IPS DF 6.9 (cell line): ENCODE measurements around the gene RYR3.

Source experiments
- DNase-seq: peaks from one replicate; pipeline ENCODE4 v3.0.0-alpha.2; 2013; ENCODE audit warnings: low read depth, low spot score
- H3K27ac ChIP-seq: one replicate; pipeline ENCODE4 v1.5.1; 2013; ENCODE audit warnings: low read length, control low read depth
- H3K27me3 ChIP-seq: 2 replicates; pipeline ENCODE4 v1.6.1; 2013; ENCODE audit warnings: mild to moderate bottlenecking, low read length; ENCODE audit not compliant: control insufficient read depth, insufficient read depth
- H3K36me3 ChIP-seq: 2 replicates; pipeline ENCODE4 v1.6.1; 2013; ENCODE audit warnings: low read length; ENCODE audit not compliant: control insufficient read depth, insufficient read depth
- H3K4me1 ChIP-seq: 2 replicates; pipeline ENCODE4 v1.6.1; 2013; ENCODE audit warnings: low read length; ENCODE audit not compliant: control insufficient read depth, insufficient read depth
- H3K4me3 ChIP-seq: 2 replicates; pipeline ENCODE4 v1.5.1; 2013; ENCODE audit warnings: mild to moderate bottlenecking, low read length
- H3K9me3 ChIP-seq: 2 replicates; pipeline ENCODE4 v1.6.1; 2013; ENCODE audit warnings: low read length, inconsistent platforms; ENCODE audit not compliant: control insufficient read depth, insufficient read depth
- WGBS: extraction: QIAGEN DNeasy Blood & Tissue Kit; methylation state at CpG from one replicate; pipeline ENCODE4 v1.1.7; 2013; ENCODE audit warnings: mixed read lengths, missing lambda C conversion rate; ENCODE audit not compliant: insufficient read length, insufficient coverage; 5-methylcytosine and 5-hydroxymethylcytosine counted together

The RYR3 gene

DNA sequence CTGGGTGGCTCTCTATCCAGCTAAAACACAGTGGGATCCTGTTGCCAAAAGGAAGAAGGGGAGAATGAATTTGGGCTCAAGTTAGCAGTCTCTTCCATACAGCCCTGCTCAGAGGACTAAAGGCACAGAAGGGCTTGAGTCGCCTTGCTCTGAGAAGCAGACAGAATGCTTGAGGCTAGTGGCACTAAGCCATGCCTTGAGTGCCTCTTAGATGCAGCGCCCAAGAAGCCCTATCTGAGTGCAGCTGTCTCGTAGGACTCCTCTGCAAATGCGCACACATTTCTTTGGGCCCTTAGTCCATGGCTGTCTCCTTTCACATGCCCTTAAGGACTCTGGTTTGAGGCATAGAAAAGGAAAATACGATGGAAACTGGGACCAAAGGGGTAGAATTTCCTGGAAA lies 446.2 kb downstream of the RYR3 start:
- H3K4me1 ChIP-seq = no peaks in the 10 kb centered on the region
- no CpG with 5 or more reads among the region's 5 CpGs for WGBS
- no peak for DNase-seq
- H3K4me3 ChIP-seq = no peak overlapping the region
- no peaks in the 10 kb centered on the region for H3K27me3 ChIP-seq
- no peaks in the 10 kb centered on the region for H3K36me3 ChIP-seq
- no peaks in the 10 kb centered on the region for H3K9me3 ChIP-seq
- no peak overlapping the region for H3K27ac ChIP-seq

DNA sequence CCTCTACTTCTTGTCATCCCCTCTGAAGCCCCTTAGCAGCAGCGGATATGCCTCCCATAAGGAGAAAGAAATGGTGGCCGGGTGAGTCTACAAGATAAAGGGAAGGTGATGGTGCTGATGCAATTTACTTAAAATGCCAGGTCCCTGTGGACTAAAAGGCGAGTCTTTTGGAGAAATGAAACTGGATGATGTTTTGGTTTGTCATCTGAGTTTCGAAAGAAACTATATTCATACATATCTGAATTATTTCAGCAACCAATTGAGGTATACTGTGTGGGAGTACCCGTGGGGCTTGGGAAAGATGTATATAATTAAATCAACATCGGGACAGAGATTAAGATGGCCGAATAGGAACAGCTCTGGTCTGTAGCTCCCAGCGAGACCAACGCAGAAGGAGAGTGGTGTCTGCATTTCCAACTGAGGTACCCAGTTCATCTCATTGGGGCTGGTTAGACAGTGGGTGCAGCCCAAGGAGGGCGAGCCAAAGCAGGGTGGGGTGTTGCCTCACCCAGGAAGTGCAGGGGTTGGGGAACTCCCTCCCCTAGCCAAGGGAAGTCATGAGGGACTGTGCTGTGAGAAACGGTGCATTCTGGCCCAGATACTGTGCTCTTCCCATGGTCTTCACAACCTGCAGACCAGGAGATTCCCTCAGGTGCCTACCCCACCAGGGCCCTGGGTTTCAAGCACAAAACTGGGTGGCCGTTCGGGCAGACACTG lies 446.9 kb downstream of the RYR3 start:
- no CpG with 5 or more reads among the region's 13 CpGs for WGBS
- Histone ChIP-seq H3K36me3 (no peaks in the 10 kb centered on the region), H3K9me3 (no peaks in the 10 kb centered on the region), H3K4me1 (no peaks in the 10 kb centered on the region), H3K27me3 (no peaks in the 10 kb centered on the region), H3K4me3 (no peak overlapping the region), H3K27ac (no peak overlapping the region)
- no peak for DNase-seq

DNA sequence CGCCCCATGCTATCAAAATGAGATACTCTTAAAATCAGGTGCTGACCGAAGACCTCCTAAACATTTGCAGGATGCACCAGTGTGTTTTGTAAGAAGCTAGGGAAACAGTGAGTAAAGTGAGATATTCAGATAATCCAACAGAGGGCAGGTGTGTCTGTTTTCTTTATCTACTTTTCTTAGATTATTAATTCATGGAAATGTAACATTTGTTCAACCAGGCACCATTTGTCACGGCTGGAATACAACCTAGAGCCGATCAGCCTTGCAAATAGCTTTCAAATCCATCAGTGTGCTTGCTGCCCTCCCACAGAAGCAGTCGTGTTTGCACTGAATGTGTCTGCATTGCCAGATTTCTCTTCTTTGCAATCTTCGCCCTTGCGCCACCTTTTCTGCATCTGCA lies 455.6 kb downstream of the RYR3 start:
- no peaks in the 10 kb centered on the region for H3K27me3 ChIP-seq
- no peaks in the 10 kb centered on the region for H3K4me1 ChIP-seq
- no peak overlapping the region for H3K27ac ChIP-seq
- H3K9me3 ChIP-seq = no peaks in the 10 kb centered on the region
- no peak for DNase-seq
- H3K4me3 ChIP-seq = no peak overlapping the region
- no CpG with 5 or more reads among the region's 7 CpGs for WGBS
- no peaks in the 10 kb centered on the region for H3K36me3 ChIP-seq

DNA sequence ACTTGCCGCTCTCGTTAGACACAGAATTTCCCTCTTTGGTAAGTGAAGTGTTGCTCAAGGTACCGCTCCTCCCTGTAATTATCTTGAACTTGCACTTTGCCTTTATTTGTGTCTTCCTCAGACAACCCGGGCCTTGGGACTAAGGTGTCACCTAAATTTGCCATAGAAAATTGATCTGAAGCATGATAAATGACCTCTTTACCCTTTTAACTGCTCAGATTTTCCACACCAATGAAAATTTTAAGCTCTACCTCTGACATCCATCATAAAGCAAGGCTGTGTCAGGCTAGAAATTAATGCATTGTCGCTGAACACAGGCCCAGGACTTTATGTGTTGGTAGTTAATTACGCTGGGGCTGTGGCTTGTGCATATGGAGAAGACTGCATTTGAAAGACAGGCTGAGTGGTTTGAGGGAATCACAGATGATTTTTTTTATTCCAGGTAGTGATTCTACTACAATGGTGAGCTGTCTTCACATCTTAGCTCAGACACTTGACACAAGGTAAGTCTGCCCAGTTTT lies 458.0 kb downstream of the RYR3 start:
- Histone ChIP-seq H3K27ac (no peak overlapping the region), H3K36me3 (no peaks in the 10 kb centered on the region), H3K9me3 (no peaks in the 10 kb centered on the region), H3K27me3 (no peaks in the 10 kb centered on the region; the same call in 1 of the 2 replicates), H3K4me1 (no peaks in the 10 kb centered on the region), H3K4me3 (no peak overlapping the region)
- no CpG with 5 or more reads among the region's 6 CpGs for WGBS
- no peak for DNase-seq

- H3K27me3 ChIP-seq = no peaks in the 10 kb centered on the region; the same call in 1 of the 2 replicates
- no CpG with 5 or more reads among the region's 3 CpGs for WGBS
- no peaks in the 10 kb centered on the region for H3K4me1 ChIP-seq
- no peaks in the 10 kb centered on the region for H3K9me3 ChIP-seq
- no peak overlapping the region for H3K27ac ChIP-seq
- no peaks in the 10 kb centered on the region for H3K36me3 ChIP-seq
- no peak for DNase-seq
- no peak overlapping the region for H3K4me3 ChIP-seq
Observed at GRCh38 chr15:33773969-33774368, 463.2 kb downstream of the RYR3 start.

GRCh38 chr15:33778852-33779251 lies 468.1 kb downstream of the RYR3 start:
- H3K27ac ChIP-seq = no peak overlapping the region
- H3K27me3 ChIP-seq = no peaks in the 10 kb centered on the region
- no peaks in the 10 kb centered on the region for H3K9me3 ChIP-seq
- H3K36me3 ChIP-seq = no peaks in the 10 kb centered on the region
- WGBS = no CpG with 5 or more reads among the region's 2 CpGs
- no peak overlapping the region for H3K4me3 ChIP-seq
- no peaks in the 10 kb centered on the region for H3K4me1 ChIP-seq
- no peak for DNase-seq

- no peaks in the 10 kb centered on the region for H3K4me1 ChIP-seq
- H3K9me3 ChIP-seq = no peaks in the 10 kb centered on the region
- no peak overlapping the region for H3K4me3 ChIP-seq
- H3K27ac ChIP-seq = no peak overlapping the region
- H3K36me3 ChIP-seq = no peaks in the 10 kb centered on the region
- no peaks in the 10 kb centered on the region for H3K27me3 ChIP-seq
- DNase-seq = no peak
- no CpG with 5 or more reads among the region's 5 CpGs for WGBS
Observed at GRCh38 chr15:33780011-33780768, 469.4 kb downstream of the RYR3 start.

DNA sequence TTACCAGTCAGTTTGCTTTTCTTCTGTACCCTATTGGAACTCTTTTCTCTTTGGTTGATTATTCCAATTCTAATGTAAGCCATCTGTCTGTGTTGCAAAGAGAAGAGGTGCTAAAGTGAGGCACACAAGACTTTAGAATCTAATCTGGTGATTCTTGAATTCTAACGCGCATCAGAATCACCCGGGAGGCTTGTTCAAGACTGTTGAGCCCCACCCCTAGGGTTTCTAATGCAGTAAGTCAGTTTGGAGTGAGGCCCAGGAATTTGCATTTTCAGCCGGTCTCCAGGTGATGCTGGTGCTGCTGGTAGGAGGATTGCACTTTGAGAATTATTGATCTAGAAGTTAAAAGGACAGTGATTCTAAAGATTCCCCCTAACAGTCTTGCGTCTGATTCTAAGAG lies 472.2 kb downstream of the RYR3 start:
- H3K27me3 ChIP-seq = no peaks in the 10 kb centered on the region
- DNase-seq = no peak
- H3K4me1 ChIP-seq = no peaks in the 10 kb centered on the region
- WGBS = no CpG with 5 or more reads among the region's 5 CpGs
- H3K27ac ChIP-seq = no peak overlapping the region
- H3K4me3 ChIP-seq = no peak overlapping the region
- H3K36me3 ChIP-seq = no peaks in the 10 kb centered on the region
- no peaks in the 10 kb centered on the region for H3K9me3 ChIP-seq

- no peaks in the 10 kb centered on the region for H3K36me3 ChIP-seq
- H3K9me3 ChIP-seq = no peaks in the 10 kb centered on the region
- no peak overlapping the region for H3K4me3 ChIP-seq
- no peak for DNase-seq
- H3K4me1 ChIP-seq = no peaks in the 10 kb centered on the region
- WGBS = no CpG with 5 or more reads among the region's 6 CpGs
- H3K27ac ChIP-seq = no peak overlapping the region
- no peaks in the 10 kb centered on the region for H3K27me3 ChIP-seq
Observed at GRCh38 chr15:33785366-33785765, 474.6 kb downstream of the RYR3 start.

GRCh38 chr15:33788906-33789540 lies 478.3 kb downstream of the RYR3 start:
- Histone ChIP-seq H3K9me3 (no peaks in the 10 kb centered on the region), H3K4me3 (no peak overlapping the region), H3K27ac (no peak overlapping the region), H3K4me1 (no peaks in the 10 kb centered on the region), H3K36me3 (no peaks in the 10 kb centered on the region), H3K27me3 (no peaks in the 10 kb centered on the region)
- 75% methylated on average over 1 of the region's 9 CpGs for WGBS
- DNase-seq = no peak
